Renal cortex interstitium (tissue), 11 donors: Measurements from ENCODE around the gene EPB41L5. TPM values are rescaled to one million over a fixed set of nuclear protein-coding genes. Genes with fewer than 3 reads are reported as not detected.
"Not testable (repeated sequence)": the region's sequence is repeated elsewhere in the genome, so short reads cannot be mapped to it uniquely, and the experiment has no call there.

Experiments
- DNase-seq, 11 donors: peaks; one replicate each; pipeline ENCODE4 v3.0.0-alpha.2; 2013; ENCODE audit warnings: low read depth in 9 of 11, low spot score in 4 of 11; ENCODE audit errors: extremely low read depth in 1 of 11
- polyA plus RNA-seq, 3 donors: library from polyadenylated mRNA; unstranded; fragments of 120-200 nt; gene quantifications; one replicate each; pipeline ENCODE4 v1.2.1, GENCODE V29; 2013; ENCODE audit not compliant: insufficient read length in 3 of 3

Gene EPB41L5
- polyA plus RNA-seq, 3 donors: 81.6 to 95.9 (median 93.5) TPM

DNA sequence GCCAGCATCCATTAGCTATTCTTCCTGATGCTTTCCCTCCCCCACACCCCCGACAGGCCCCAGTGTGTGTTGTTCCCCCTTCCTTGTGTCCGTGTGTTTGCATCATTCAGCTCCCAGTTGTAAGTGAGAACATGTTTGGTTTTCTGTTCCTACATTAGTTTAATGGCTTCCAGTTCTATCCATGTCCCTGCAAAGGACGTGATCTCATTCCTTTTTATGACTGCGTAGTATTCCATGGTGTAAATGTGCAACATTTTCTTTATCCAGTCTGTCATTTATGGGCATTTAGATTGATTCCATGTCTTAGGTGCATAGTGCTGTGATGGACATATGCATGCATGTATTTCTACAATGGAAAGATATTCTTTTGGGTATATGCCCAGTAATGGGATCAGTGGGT is 105.6 kb downstream of the EPB41L5 start:
- no peak for DNase-seq

- not testable (repeated sequence) for DNase-seq
Observed at GRCh38 chr2:120121337-120121736, 108.5 kb downstream of the EPB41L5 start.

DNA sequence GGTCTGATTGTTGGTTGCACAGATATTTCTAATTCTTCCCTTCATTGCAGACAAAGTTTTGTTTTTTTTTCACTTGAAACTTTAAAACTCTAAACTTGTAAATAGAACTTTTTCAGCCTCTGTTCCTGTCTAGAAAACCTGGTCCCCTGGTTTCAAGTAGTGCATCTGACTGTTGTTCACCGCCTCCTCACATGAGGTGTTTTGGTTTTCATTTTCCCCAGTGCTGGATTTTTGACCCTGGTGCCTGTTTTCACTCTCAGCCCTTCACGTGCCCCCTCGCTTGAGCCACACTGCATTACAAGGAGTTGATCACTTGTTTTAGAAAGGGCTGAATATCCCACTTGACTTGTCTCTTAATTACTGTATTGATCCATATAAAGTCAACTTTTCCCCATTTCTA is 110.2 kb downstream of the EPB41L5 start:
- DNase-seq: no peak

- DNase-seq: no peak
Observed at GRCh38 chr2:120125195-120125594, 112.3 kb downstream of the EPB41L5 start.

GRCh38 chr2:120128216-120128615 is 115.3 kb downstream of the EPB41L5 start:
- no peak for DNase-seq

- DNase-seq: no peak
Observed at GRCh38 chr2:120132190-120132589, 119.3 kb downstream of the EPB41L5 start.

- DNase-seq: no peak
Observed at GRCh38 chr2:120132691-120133090, 119.8 kb downstream of the EPB41L5 start.

DNA sequence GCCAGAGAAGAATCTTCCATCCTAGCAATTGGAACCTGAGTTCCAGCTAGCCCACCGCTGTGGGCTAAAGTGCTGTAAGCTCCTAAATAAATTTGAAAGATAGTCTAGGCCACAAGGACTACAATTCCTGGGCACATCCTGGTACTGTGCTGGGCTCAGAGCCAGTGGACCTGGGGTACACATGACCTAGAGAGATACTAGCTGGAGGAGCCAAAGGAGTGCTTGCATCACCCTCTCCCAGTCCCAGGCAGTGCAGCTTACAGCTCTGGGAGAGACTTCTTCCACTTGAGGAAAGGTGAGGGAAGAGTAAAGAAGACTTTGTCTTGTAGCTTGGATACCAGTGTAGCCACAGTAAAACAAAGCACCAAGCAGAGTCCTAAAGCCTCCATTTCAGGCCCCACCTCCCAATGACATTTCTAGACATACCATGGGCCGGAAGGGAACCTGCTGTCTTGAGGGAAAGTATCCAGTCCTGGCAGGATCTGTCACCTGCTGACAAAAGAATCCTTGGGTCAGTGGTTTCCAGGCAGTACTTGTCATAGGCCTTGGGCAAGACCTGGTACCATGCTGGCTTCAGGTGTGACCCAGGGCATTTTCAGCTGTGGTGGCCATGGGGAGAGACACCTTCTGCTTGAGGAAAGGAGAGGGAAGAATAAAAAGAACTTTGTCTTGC is 120.8 kb downstream of the EPB41L5 start:
- no peak for DNase-seq

DNA sequence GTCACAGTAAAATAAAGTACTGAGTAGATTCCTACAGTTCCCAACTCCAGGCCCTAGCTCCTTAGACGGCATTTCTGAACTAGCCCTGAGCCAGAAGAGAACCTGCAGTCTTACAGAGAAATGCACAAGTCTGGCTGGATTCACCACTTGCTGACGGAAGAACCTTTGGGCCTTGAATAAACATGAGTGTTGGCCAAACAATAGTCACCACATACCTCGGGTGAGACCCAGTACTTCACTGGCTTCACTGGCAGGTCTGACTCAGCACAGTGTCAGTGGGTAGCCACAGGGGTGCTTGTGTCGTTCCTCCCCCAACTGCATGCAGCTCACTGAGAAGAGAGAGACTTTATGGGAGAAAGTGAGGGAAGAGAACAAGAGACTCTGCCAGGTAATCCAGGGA is 121.4 kb downstream of the EPB41L5 start:
- DNase-seq: no peak

DNA sequence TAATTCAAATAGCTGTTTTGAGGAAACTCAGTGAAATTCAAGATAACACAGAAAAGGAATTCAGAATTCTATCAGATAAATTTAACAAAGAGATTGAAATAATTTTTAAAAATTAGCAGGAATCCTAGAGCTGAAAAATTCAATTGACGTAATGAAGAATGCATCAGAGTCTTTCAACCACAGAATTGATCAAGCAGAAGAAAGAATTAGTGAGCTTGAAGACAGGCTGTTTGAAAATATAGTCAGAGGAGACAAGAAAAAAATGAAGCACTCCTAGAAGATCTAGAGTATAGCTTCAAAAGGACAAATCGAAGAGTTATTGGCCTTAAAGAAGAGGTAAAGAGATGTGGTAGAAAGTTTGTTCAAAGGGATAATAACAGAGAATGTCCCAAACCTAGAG is 122.1 kb downstream of the EPB41L5 start:
- not testable (repeated sequence) for DNase-seq

DNA sequence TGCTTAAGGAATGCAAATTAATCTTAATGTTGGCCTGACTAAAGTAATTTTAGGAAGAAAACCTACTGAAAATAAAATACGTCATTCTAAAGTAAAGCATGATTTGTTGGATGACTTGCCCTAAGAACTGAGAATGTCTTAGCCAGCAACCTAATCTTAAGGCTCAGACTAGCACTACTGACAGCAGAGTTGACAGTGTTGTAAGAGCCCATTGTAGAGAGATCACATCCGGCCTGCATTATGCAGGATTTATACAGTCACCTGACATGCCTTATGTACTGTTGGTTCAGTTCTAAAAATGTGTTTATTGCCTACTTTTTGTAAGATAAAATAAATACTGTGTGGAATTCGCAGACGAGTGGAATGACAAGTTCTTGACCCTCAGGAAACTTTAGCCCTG is 128.0 kb downstream of the EPB41L5 start:
- no peak for DNase-seq

DNA sequence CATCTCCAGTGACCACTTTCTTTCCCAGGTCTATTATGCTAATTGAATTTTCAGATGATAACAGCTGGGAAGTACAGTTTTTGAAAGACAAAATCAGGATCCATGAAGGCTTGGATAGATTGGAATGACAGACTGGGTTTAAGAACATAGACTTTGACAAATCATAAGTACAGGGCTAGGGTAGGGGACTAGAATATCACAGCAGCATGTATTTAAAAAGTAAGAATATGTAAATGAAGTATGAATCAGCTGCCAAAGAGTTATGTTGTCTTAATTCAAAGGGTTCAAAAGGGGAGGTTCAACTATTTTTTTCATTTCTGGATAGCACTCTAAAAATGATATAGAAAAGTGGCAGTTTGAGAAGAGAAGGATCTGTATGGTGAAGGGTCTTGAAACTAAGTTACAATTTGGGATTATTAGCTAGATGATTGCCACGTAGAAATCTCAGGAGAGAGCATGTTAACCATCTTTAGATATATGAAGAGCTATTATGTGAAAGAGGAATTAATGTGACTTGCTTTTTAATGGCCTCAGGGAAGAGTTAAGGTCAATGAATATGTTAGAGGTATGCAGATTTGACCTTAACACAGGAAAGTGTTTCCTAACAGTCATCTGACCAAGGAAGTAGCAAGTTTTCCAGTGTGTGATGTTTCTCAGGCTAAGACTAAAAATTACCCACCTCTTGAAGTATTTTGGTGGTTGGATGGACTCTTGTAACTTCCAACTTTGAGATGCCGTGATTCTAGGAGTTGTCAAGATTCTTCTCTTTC is 128.6 kb downstream of the EPB41L5 start:
- no peak for DNase-seq

DNA sequence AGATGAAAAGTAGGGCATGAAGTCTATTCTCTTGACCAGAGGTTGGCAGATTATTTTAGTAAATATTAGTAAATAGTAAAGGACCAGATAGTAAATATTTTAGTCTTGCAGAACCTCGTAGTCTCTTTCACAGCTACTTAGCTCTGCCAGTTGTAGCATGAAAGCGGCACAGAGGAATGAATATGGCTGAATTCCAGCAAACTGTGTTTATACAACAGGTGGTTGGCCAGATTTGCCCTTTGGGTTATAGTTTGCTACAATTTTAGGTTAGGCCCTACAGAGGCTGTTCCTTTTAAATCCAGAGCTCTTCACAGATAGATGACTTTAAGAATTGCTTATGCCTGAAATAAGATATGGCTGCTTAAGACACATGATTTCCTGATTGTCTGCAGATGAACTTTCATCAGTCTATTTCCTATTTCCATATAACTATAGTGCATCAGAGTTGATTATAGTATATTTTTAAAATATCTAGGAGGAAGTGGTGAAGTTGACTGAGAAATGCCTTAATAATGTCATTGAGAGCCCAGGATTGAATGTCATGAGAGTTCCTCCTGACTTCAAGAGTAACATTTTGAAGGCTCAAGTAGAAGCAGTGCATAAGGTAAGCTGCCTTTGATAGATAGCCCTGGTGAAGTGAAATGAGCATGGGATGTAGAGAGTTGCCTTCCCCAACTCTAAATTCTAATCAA is 129.8 kb downstream of the EPB41L5 start:
- DNase-seq: no peak

DNA sequence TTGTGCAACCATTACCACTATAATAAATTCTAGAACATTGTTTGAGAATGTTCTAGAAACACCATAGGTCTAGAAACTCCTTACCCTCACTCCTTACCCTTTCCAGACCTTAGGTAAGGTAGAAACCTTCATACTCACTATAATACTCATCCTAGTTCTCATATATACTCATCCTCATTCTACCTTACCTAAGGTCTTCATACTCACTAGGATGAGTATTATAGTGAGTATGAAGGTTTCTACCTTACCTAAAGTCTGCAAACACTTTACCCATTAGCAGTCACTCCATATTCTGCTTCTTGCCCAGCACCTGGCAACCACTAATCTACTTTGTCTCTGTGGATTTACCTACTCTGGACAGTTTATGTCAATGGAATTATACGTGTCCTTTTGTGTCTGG is 135.4 kb downstream of the EPB41L5 start:
- DNase-seq: no peak

DNA sequence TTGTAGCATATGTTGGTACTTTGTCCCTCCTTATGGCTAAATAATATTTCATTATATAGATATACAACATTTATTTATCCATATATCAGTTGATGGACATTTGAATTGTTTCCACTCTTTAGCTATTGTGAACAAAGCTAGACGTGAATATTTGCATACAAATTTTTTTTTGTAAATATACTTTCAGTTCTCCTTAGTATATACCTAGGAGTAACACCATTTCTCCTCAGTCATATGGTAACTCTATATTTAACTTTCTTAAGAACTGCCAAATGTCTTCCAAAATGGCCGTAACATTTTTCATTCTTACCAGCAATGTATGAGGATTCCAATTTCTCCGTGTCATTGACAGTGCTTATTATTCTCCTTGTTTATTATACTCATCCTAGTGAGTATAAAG is 135.8 kb downstream of the EPB41L5 start:
- DNase-seq: no peak

DNA sequence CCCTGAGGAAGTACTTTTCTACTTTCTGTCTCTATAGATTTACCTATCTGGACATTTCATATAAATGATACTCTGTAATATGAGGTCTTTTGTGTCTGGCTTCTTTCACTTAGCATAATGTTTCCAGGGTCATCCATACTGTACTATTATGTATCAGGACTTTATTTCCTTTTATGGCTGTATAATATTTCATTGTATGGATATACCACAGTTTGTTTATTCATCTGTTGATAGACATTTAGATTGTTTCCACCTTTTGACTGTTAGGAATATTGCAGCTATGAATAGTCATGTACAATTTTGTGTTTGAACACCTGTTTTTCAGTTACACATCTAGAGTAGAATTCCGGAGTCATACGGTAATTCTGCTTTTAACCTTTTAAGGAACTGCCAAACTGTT is 136.5 kb downstream of the EPB41L5 start:
- no peak for DNase-seq

GRCh38 chr2:120150040-120150482 is 137.2 kb downstream of the EPB41L5 start:
- no peak for DNase-seq

DNA sequence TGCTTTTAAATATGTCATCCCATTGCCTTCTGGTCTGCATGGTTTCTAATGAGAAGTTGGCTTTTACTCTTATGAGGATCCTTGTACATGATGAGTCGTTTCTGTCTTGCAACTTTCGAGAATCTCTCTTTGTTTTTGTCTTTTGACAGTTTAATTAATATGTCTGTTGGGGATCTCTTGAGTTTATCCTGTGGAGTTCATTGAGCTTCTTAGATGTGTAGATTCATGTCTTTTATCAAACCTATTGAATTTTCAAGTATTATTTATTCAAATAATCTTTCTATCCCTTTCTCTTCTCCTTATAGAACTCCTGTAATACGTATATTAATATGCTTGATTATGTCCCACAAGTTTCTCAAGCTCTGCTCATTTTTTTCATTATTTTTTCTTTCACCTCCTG is 142.4 kb downstream of the EPB41L5 start:
- no peak for DNase-seq

GRCh38 chr2:120158658-120159057 is 145.8 kb downstream of the EPB41L5 start:
- DNase-seq: not testable (repeated sequence)

GRCh38 chr2:120161190-120161589 is 148.3 kb downstream of the EPB41L5 start:
- DNase-seq: no peak
